ENCODE results near the gene C4B. TPM values are rescaled to one million over a fixed set of nuclear protein-coding genes. Genes with fewer than 3 reads are reported as not detected.
"Not testable (repeated sequence)": the region's sequence is repeated elsewhere in the genome, so short reads cannot be mapped to it uniquely, and the experiment has no call there.

Gene C4B
- total RNA-seq, 1 donor from 2014 or later = 10.4 TPM

GRCh38 chr6:32050562-32050961, 36.0 kb downstream of the C4B start:
- DNase-seq (ENCODE audit: low spot score in 2 of 2, unreplicated experiment in 2 of 2) = no peak
- Mint-ChIP-seq H3K9me3 (no peaks in the 10 kb centered on the region), H3K4me1 (peaks cover 19% of the 10 kb centered on the region), H3K27me3 (ENCODE audit: low read depth) (no peaks in the 10 kb centered on the region), H3K27ac (no peak overlapping the region), H3K4me3 (no peak overlapping the region), H3K36me3 (no peaks in the 10 kb centered on the region)
- TF ChIP-seq CTCF (IDR thresholded peaks at IDR 0.05; ENCODE audit: unreplicated experiment) = no peak

DNA sequence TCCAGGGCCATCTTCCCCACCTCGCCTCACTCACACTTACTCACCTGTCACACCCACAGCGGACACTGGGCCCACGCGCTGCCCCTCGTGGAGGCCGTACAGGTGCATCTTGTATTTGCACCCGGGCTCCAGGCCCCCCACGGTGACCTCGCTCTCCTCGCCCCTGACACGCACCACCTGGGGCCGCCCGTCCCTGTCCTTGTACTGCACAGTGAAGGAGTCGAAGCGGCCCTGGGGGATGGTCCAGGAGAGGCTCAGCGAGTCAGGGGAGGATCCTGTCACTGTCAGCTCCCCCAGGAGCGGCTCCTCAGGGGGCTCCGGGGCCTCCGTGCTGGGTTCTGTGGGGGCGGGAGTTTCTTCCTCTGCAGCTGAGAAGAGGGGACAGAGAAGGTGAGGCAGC, 38.0 kb downstream of the C4B start:
- H3K27me3 Mint-ChIP-seq (ENCODE audit: low read depth); DNase-seq (ENCODE audit: low spot score in 2 of 2, unreplicated experiment in 2 of 2); H3K36me3 Mint-ChIP-seq; H3K9me3 Mint-ChIP-seq; H3K4me3 Mint-ChIP-seq; H3K27ac Mint-ChIP-seq: not testable (repeated sequence)
- H3K4me1 Mint-ChIP-seq = peaks cover 10% of the 10 kb centered on the region

DNA sequence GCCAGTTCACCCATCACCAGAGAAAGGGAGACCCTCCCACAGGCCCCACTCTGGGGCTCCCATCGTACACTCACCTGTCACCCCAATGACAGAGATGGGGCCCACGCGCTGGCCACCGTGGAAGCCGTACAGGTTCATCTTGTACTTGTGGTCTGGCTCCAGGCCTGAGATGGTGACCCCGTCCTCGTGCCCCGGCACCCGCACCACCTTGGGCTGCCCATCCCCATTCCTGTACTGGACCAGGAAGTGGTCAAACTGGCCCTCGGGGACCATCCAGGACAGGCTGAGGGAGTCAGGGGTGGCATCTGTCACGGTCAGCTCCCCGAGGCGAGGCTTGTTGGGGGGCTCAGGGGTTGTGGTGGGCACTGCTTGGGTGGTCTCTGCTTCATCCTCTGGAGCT, 38.7 kb downstream of the C4B start:
- H3K27me3 Mint-ChIP-seq (ENCODE audit: low read depth); H3K9me3 Mint-ChIP-seq; H3K4me3 Mint-ChIP-seq; H3K27ac Mint-ChIP-seq; H3K4me1 Mint-ChIP-seq; DNase-seq (ENCODE audit: low spot score in 2 of 2, unreplicated experiment in 2 of 2); H3K36me3 Mint-ChIP-seq: not testable (repeated sequence)

DNA sequence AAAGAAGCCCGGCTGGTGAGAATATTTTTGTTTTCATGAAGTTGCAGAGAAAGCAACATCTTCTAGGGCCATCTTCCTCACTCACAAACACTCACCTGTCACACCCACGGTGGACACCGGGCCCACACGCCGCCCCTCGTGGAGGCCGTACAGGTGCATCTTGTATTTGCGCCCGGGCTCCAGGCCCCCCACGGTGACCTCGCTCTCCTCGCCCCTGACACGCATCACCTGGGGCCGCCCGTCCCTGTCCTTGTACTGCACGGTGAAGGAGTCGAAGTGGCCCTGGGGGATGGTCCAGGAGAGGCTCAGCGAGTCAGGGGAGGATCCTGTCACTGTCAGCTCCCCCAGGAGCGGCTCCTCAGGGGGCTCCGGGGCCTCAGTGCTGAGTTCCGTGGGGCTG, 41.2 kb downstream of the C4B start:
- H3K9me3 Mint-ChIP-seq; H3K27ac Mint-ChIP-seq; DNase-seq (ENCODE audit: low spot score in 2 of 2, unreplicated experiment in 2 of 2); H3K27me3 Mint-ChIP-seq (ENCODE audit: low read depth); H3K36me3 Mint-ChIP-seq; H3K4me3 Mint-ChIP-seq; H3K4me1 Mint-ChIP-seq: not testable (repeated sequence)

DNA sequence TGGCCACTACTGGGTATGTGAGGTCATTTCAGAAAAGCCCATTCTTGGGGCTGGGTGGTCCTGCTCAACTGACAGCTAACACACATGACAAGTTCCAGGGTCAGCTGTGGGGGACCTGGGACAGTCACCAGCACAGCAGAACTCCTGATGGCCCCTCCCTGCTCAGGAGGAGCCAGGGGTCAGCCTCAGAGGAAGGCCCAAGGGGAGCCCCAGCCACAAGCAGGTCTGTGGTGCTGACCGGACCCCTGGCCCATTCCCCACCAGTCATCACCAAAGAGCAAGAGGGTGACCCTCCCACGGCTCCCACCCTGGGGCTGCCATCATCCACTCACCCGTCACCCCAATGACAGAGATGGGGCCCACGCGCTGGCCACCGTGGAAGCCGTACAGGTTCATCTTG, 41.7 kb downstream of the C4B start:
- Mint-ChIP-seq H3K27ac (no peak overlapping the region), H3K36me3 (no peaks in the 10 kb centered on the region), H3K9me3 (no peaks in the 10 kb centered on the region)

DNA sequence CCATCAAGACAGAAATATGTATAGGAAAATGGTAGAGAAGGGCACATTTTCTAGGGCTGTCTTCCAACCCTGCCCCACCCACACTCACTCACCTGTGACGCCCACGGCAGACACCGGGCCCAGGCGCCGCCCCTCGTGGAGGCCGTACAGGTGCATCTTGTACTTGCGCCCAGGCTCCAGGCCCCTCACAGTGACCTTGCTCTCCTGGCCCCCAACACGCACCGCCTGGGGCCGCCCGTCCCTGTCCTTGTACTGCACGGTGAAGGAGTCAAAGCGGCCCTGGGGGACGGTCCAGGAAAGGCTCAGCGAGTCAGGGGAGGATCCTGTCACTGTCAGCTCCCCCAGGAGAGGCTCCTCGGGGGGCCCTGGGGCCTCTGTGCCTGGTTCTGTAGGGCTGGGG, 43.4 kb downstream of the C4B start:
- Mint-ChIP-seq H3K27me3 (ENCODE audit: low read depth) (no peaks in the 10 kb centered on the region), H3K27ac (no peak overlapping the region), H3K36me3 (no peaks in the 10 kb centered on the region), H3K4me1 (no peaks in the 10 kb centered on the region), H3K4me3 (no peak overlapping the region), H3K9me3 (no peaks in the 10 kb centered on the region)
- no peak for TF ChIP-seq CTCF (IDR thresholded peaks at IDR 0.05; ENCODE audit: unreplicated experiment)
- no peak for DNase-seq (ENCODE audit: low spot score in 2 of 2, unreplicated experiment in 2 of 2)

More for the DNA sequence above, 41.7 kb downstream of the C4B start:
- no peaks in the 10 kb centered on the region for H3K27me3 Mint-ChIP-seq (ENCODE audit: low read depth)
- TF ChIP-seq CTCF (IDR thresholded peaks at IDR 0.05; ENCODE audit: unreplicated experiment) = no peak
- peaks cover 3% of the 10 kb centered on the region for H3K4me1 Mint-ChIP-seq
- no peak overlapping the region for H3K4me3 Mint-ChIP-seq
- DNase-seq (ENCODE audit: low spot score in 2 of 2, unreplicated experiment in 2 of 2) = no peak

GRCh38 chr6:32058511-32058963, 43.9 kb downstream of the C4B start:
- no peak for DNase-seq (ENCODE audit: low spot score in 2 of 2, unreplicated experiment in 2 of 2)
- H3K4me3 Mint-ChIP-seq = no peak overlapping the region
- H3K36me3 Mint-ChIP-seq = no peaks in the 10 kb centered on the region
- no peaks in the 10 kb centered on the region for H3K27me3 Mint-ChIP-seq (ENCODE audit: low read depth)
- no peaks in the 10 kb centered on the region for H3K4me1 Mint-ChIP-seq
- H3K9me3 Mint-ChIP-seq = no peaks in the 10 kb centered on the region
- no peak for TF ChIP-seq CTCF (IDR thresholded peaks at IDR 0.05; ENCODE audit: unreplicated experiment)
- H3K27ac Mint-ChIP-seq = no peak overlapping the region

Measured in mesothelial cell of epicardium (in vitro differentiated cells).